Sciatic nerve (tissue), 2 donors: ENCODE measurements around the gene ANO3. TPM values are rescaled to one million over a fixed set of nuclear protein-coding genes. Genes with fewer than 3 reads are reported as not detected.
"Not testable (repeated sequence)": the region's sequence is repeated elsewhere in the genome, so short reads cannot be mapped to it uniquely, and the experiment has no call there.

Experiments used
- ATAC-seq: fragments of 200-7000 bp; cut with Tn5 transposase; one replicate; pipeline ENCODE4 v1.9.1; 2020; ENCODE audit warnings: mild to moderate bottlenecking, moderate library complexity
- DNase-seq: peaks from one replicate; pipeline ENCODE4 v3.0.0-alpha.2; 2020; ENCODE audit warnings: low spot score
- intact Hi-C: fragments of 100-400 bp; cut with DNase I; formaldehyde crosslinking; loops from one replicate; pipeline ENCODE4 v1.14.2; 2022
- total RNA-seq: library from RNA; stranded (reverse); fragmentation: NEBNext Ultra II Directional; extraction: Animal tissue kit (Norgen Biotek cat#: 25700); gene quantifications from one replicate; pipeline ENCODE4 v1.2.1, GENCODE V29; 2021
- donor health status: DM: no; HTN: no; CAD: no.
- donor health status: DM: no; HTN: no; CAD: no.

Gene ANO3
- total RNA-seq, 1 donor from 2014 or later, result 0.76 TPM

- ATAC-seq, result no peak
- intact Hi-C loops, result no loop called here
- DNase-seq, result no peak
These were observed 222.5 kb downstream of the ANO3 start for GRCh38 chr11:26554455-26554854.

GRCh38 chr11:26556582-26556981 lies 224.7 kb downstream of the ANO3 start:
- DNase-seq, result no peak
- no peak for ATAC-seq
- intact Hi-C loops, result no loop called here

GRCh38 chr11:26557666-26558065 lies 225.7 kb downstream of the ANO3 start:
- DNase-seq, result no peak
- no peak for ATAC-seq
- intact Hi-C loops, result no loop called here

- ATAC-seq (no peak), DNase-seq (no peak)
- intact Hi-C loops, result no loop called here
These were observed 226.3 kb downstream of the ANO3 start for GRCh38 chr11:26558190-26558589.

GRCh38 chr11:26569646-26570045 lies 237.7 kb downstream of the ANO3 start:
- intact Hi-C loops, result no loop called here
- ATAC-seq (no peak), DNase-seq (no peak)

GRCh38 chr11:26571861-26572654 lies 240.1 kb downstream of the ANO3 start, which contains the start of gene MUC15:
Gene MUC15, minus strand, starts transcription at chr11:26572263. Its CDS starts 5,169 bp downstream, at chr11:26567094.
- ATAC-seq (no peak), DNase-seq (no peak)
- intact Hi-C loops, result no loop called here

- no peak for ATAC-seq
- intact Hi-C loops, result no loop called here
- no peak for DNase-seq
These were observed 241.0 kb downstream of the ANO3 start for GRCh38 chr11:26572770-26573402.

GRCh38 chr11:26573896-26574295 lies 242.0 kb downstream of the ANO3 start:
- intact Hi-C loops, result no loop called here
- ATAC-seq (no peak), DNase-seq (no peak)

- ATAC-seq, result no peak
- intact Hi-C loops, result no loop called here
- no peak for DNase-seq
These were observed 244.0 kb downstream of the ANO3 start for GRCh38 chr11:26575946-26576345.

- intact Hi-C loops, result no loop called here
- no peak for ATAC-seq
- DNase-seq, result no peak
These were observed 247.2 kb downstream of the ANO3 start for GRCh38 chr11:26578998-26579661.

GRCh38 chr11:26579683-26580082 lies 247.8 kb downstream of the ANO3 start:
- ATAC-seq (no peak), DNase-seq (no peak)
- intact Hi-C loops, result no loop called here

GRCh38 chr11:26580929-26581328 lies 249.0 kb downstream of the ANO3 start:
- intact Hi-C loops, result no loop called here
- DNase-seq (no peak), ATAC-seq (no peak)

- ATAC-seq, result no peak
- no peak for DNase-seq
- intact Hi-C loops, result no loop called here
These were observed 251.6 kb downstream of the ANO3 start for GRCh38 chr11:26583550-26583949.

- no peak for ATAC-seq
- no peak for DNase-seq
These were observed 252.9 kb downstream of the ANO3 start for GRCh38 chr11:26584818-26585217.

GRCh38 chr11:26587073-26587472 lies 255.1 kb downstream of the ANO3 start:
- DNase-seq (no peak), ATAC-seq (no peak)
- intact Hi-C loops, result no loop called here

More at GRCh38 chr11:26584818-26585217, 252.9 kb downstream of the ANO3 start:
- intact Hi-C loops, result no loop called here

GRCh38 chr11:26593691-26594090 lies 261.8 kb downstream of the ANO3 start:
- no peak for DNase-seq
- no peak for ATAC-seq
- intact Hi-C loops, result no loop called here

GRCh38 chr11:26595207-26595865 lies 263.4 kb downstream of the ANO3 start:
- intact Hi-C loops, ATAC-seq, DNase-seq: not testable (repeated sequence)

GRCh38 chr11:26597049-26597689 lies 265.2 kb downstream of the ANO3 start:
- DNase-seq, intact Hi-C loops, ATAC-seq: not testable (repeated sequence)

GRCh38 chr11:26597899-26598298 lies 266.0 kb downstream of the ANO3 start:
- intact Hi-C loops, result no loop called here
- ATAC-seq (no peak), DNase-seq (no peak)
